Activated T-helper 1 cell treated with anti-CD3 and anti-CD28 coated beads, Interleukin-2, amount 50 U/mL, for 16 hours (primary cell): ENCODE data around the gene SYTL3.

ENCODE experiments used
- DNase-seq, 2 donors: peaks; one replicate each; pipeline ENCODE4 v3.0.0-alpha.2; 2020; ENCODE audit warnings: low read depth in 1 of 2, low spot score in 1 of 2

SYTL3 gene

GRCh38 chr6:158718461-158719046 is 68.7 kb downstream of the SYTL3 start:
- DNase-seq: no peak

- DNase-seq: no peak
Measured at GRCh38 chr6:158722176-158722729, 72.4 kb downstream of the SYTL3 start.

GRCh38 chr6:158725704-158726103 is 75.8 kb downstream of the SYTL3 start:
- no peak for DNase-seq

- DNase-seq: no peak
Measured at GRCh38 chr6:158729906-158730540, 80.2 kb downstream of the SYTL3 start.

- DNase-seq: no peak
Measured at GRCh38 chr6:158730541-158730907, 80.7 kb downstream of the SYTL3 start.

- no peak for DNase-seq
Measured at GRCh38 chr6:158735009-158735408, 85.2 kb downstream of the SYTL3 start.

GRCh38 chr6:158737082-158737709 is 87.3 kb downstream of the SYTL3 start:
- DNase-seq: no peak

GRCh38 chr6:158737710-158738615 is 88.1 kb downstream of the SYTL3 start:
- no peak for DNase-seq

GRCh38 chr6:158739673-158740072 is 89.8 kb downstream of the SYTL3 start:
- no peak for DNase-seq

- DNase-seq: no peak
Measured at GRCh38 chr6:158743033-158743651, 93.3 kb downstream of the SYTL3 start.

- no peak for DNase-seq
Measured at GRCh38 chr6:158744986-158745430, 95.2 kb downstream of the SYTL3 start.

GRCh38 chr6:158751224-158751623 is 101.4 kb downstream of the SYTL3 start:
- no peak for DNase-seq

- DNase-seq: no peak
Measured at GRCh38 chr6:158751921-158752320, 102.1 kb downstream of the SYTL3 start.

GRCh38 chr6:158752613-158753012 is 102.8 kb downstream of the SYTL3 start:
- DNase-seq: no peak

GRCh38 chr6:158753811-158754210 is 104.0 kb downstream of the SYTL3 start:
- DNase-seq: no peak

- no peak for DNase-seq
Measured at GRCh38 chr6:158754738-158755137, 104.9 kb downstream of the SYTL3 start.

- no peak for DNase-seq
Measured at GRCh38 chr6:158755636-158756035, 105.8 kb downstream of the SYTL3 start.

GRCh38 chr6:158756126-158756525 is 106.3 kb downstream of the SYTL3 start:
- no peak for DNase-seq

- DNase-seq: no peak
Measured at GRCh38 chr6:158756977-158757752, 107.3 kb downstream of the SYTL3 start.

GRCh38 chr6:158757753-158758090 is 107.9 kb downstream of the SYTL3 start:
- DNase-seq: no peak
